Stimulated activated CD4-positive, alpha-beta T cell treated with anti-CD3 and anti-CD28 coated beads, Interleukin-1b, Interleukin-23, amount 100 ng/mL, for 48 hours (primary cell): ENCODE results near the gene MRI1.

Source experiments
- DNase-seq: peaks from one replicate; pipeline ENCODE4 v3.0.0-alpha.2; 2020

MRI1 gene

GRCh38 chr19:13764101-13764807 is at the start of gene MRI1:
TSS of gene MRI1 (plus strand) at chr19:13764522. CDS start at chr19:13764589, 67 bp downstream.
- peak; percentile 54 for DNase-seq

- no peak for DNase-seq
These were observed 47.1 kb upstream of the MRI1 start for GRCh38 chr19:13717194-13717643.

- DNase-seq, result no peak
These were observed 45.6 kb upstream of the MRI1 start for GRCh38 chr19:13718733-13719132.

- DNase-seq, result no peak
These were observed 42.2 kb upstream of the MRI1 start for GRCh38 chr19:13722146-13722545.

GRCh38 chr19:13723206-13723605 is 41.1 kb upstream of the MRI1 start:
- no peak for DNase-seq

- DNase-seq, result no peak
These were observed 38.0 kb upstream of the MRI1 start for GRCh38 chr19:13726323-13726722.

GRCh38 chr19:13727798-13728197 is 36.5 kb upstream of the MRI1 start:
- DNase-seq, result no peak

GRCh38 chr19:13729859-13730258 is 34.5 kb upstream of the MRI1 start:
- DNase-seq, result no peak

- DNase-seq, result peak; percentile 92
These were observed 33.0 kb upstream of the MRI1 start for GRCh38 chr19:13731147-13731964.

GRCh38 chr19:13732337-13732736 is 32.0 kb upstream of the MRI1 start:
- no peak for DNase-seq

GRCh38 chr19:13734751-13735150 is 29.6 kb upstream of the MRI1 start:
- no peak for DNase-seq

- no peak for DNase-seq
These were observed 26.2 kb upstream of the MRI1 start for GRCh38 chr19:13738073-13738472.

- DNase-seq, result no peak
These were observed 22.4 kb upstream of the MRI1 start for GRCh38 chr19:13741893-13742292.

- DNase-seq, result no peak
These were observed 21.6 kb upstream of the MRI1 start for GRCh38 chr19:13742756-13743155.

GRCh38 chr19:13744174-13744573 is 20.1 kb upstream of the MRI1 start:
- DNase-seq, result no peak

- DNase-seq, result no peak
These were observed 17.2 kb upstream of the MRI1 start for GRCh38 chr19:13747098-13747453.

- peak; percentile 23 for DNase-seq
These were observed 16.0 kb upstream of the MRI1 start for GRCh38 chr19:13748169-13748828.

GRCh38 chr19:13751436-13751835 is 12.9 kb upstream of the MRI1 start:
- no peak for DNase-seq

- DNase-seq, result peak; percentile 35
These were observed 10.7 kb upstream of the MRI1 start for GRCh38 chr19:13753622-13754021.

- DNase-seq, result no peak
These were observed 8.1 kb upstream of the MRI1 start for GRCh38 chr19:13756210-13756609.

GRCh38 chr19:13757805-13758772 is 6.2 kb upstream of the MRI1 start:
- DNase-seq, result no peak

- DNase-seq, result no peak
These were observed 5.5 kb upstream of the MRI1 start for GRCh38 chr19:13758795-13759194.

GRCh38 chr19:13761423-13761822 is 2.9 kb upstream of the MRI1 start:
- DNase-seq, result no peak
